HG03103 (cell line): Measurements from ENCODE around the gene PLCB1.
"Not testable (repeated sequence)": the region's sequence is repeated elsewhere in the genome, so short reads cannot be mapped to it uniquely, and the experiment has no call there.

Experiments used
- ATAC-seq: cut with Tn5 transposase; IDR thresholded peaks from one replicate; pipeline ENCODE4 v1.9.1; 2021; ENCODE audit warnings: low read depth; ENCODE audit not compliant: unreplicated experiment

Gene PLCB1

GRCh38 chr20:8788275-8788674 lies 656.2 kb downstream of the PLCB1 start:
- no peak for ATAC-seq

GRCh38 chr20:8788831-8789230 lies 656.8 kb downstream of the PLCB1 start:
- ATAC-seq = no peak

DNA sequence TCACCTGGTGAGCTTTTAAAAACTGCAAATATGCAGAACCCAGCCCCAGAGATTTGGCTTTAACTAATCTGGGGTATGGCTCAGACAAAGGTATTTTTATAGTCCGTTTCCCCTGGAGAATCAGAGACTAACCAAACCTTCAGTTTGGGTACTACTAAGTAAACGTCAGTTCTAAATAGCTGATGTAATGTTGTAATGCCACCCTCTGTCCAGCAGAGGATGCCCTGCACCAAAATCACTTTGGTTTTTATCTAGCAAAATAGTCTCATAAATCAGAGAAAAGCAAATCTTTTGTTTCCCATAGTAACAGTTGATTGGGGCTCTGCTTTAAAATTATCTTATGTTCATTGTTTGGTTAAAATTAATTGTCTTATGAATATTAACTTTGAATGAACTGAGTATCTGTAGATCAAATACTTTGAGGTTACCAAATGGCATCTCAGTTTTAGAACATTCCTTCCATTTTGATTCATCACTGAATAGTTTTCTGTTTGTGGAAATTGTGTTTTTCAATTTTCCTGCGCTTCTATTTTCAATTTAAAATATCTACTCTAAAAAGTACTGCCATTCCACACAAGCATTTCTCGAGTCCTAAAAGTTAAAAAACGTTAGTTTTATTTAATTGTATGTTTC lies 658.5 kb downstream of the PLCB1 start:
- peak; percentile 82 for ATAC-seq

GRCh38 chr20:8795404-8795803 lies 663.3 kb downstream of the PLCB1 start:
- ATAC-seq = no peak

DNA sequence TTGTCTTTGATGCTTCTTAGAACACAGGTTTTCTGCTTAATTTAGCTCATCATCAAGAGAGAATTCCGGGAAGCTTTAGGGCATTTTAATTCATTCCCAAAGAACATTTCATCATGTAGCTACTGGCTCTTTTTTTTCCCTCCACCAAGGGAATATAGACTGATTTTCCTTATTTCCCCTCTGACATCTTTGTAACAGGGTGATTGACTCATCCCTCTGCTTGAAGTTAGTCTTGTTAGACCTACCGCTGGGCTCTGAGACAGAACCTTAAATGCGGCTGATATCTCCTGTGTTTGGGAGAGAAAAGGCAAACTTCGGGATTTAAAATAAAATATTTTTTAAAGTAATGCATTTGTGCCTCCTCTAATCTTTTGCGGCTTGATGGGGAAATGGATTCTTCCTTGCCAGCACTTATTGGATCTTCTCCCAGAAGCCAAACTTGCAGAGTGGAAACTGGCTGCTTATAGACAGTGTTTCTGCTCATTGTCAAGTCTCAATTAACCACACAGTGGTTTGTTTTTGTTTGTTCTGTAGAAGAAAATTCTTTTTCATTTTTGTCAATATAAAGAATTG lies 664.1 kb downstream of the PLCB1 start:
- no peak for ATAC-seq

GRCh38 chr20:8798505-8798904 lies 666.4 kb downstream of the PLCB1 start:
- no peak for ATAC-seq

DNA sequence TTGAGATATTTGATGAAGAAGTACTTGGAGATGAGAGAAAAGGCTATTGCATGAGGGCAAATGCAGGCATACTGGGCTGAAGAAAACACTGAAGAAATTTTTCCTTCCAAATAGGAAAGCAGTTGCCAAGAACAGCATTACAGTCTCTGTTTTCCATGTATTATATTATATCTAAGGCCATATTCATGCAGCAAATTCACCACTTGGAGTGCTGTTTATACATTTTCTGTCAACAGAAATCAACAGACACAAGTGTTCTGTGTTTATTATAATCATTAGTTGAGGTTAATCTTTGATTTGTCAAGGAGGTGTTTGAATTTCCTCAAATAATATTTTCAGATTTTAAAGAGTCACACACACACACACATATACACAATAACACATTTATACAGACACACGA lies 668.0 kb downstream of the PLCB1 start:
- ATAC-seq = no peak

DNA sequence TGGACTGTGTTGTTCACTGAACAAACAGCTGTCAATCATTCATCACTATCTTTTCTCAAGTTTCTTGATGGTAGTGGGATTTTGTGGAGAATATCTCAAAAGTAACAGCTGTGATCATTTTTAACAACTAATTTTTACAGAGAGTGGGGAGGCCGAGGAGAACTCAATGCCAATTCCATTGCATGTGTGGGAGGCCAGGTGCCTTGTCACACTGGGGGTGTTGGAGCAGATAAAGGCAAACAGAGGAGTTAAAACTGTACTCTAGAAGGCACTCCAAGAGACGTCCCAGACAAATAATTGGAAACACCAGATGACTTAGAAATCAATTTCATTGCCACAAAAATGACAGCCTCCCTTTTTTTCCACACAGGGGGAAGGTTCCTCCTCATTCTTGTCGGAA lies 669.6 kb downstream of the PLCB1 start:
- no peak for ATAC-seq

DNA sequence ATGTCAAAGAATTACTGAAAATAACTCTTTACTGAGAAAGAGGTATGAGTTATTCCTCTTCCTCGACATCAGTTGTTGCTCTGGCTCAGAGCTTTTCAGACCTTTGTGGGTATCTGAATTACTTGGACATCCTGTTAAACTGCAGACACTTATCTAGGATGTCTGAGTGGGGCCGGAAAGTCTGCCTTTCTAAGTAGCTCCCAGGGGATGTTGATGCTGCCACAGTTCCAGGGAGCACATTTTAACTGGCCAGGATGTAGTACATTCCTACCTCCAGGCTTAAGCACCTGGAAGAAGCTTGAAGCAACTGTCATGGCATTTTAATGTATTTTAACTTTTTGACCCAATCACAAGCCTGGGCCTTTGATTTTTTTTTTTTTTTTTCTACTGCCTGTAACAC lies 671.0 kb downstream of the PLCB1 start:
- no peak for ATAC-seq

GRCh38 chr20:8803941-8804340 lies 671.9 kb downstream of the PLCB1 start:
- ATAC-seq = no peak

DNA sequence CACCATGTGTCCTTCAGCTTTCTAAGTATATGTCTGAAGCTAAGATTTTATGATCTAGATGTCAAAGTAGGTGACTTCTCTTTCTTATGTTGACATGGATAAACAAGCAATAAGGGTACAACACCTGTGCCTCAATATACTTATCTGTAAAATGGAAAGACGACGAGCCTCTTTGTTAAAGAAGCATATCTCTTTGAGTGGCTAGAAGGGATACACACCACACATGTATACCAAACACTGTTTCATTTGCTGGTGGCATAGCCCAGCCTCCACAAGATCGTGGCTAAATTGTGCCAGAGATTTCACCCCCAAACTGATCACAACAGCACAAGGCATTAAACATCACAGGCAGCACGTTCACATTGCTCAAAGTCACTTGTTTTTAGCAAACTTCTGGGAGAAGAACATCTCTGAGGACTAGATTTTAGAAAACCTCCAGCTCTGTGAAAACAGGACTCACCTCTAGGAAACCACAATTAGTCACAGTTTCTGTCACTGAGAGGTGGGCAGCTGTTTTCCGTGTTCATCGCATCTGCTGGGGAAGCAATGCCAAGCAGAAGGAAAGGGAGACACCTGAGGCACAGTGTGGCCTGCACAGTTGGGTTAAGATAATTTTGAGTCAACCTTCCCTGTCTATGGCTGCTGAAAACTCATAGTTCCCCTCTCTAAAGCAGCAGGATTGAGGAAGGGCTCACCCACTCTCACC lies 673.8 kb downstream of the PLCB1 start:
- no peak for ATAC-seq

DNA sequence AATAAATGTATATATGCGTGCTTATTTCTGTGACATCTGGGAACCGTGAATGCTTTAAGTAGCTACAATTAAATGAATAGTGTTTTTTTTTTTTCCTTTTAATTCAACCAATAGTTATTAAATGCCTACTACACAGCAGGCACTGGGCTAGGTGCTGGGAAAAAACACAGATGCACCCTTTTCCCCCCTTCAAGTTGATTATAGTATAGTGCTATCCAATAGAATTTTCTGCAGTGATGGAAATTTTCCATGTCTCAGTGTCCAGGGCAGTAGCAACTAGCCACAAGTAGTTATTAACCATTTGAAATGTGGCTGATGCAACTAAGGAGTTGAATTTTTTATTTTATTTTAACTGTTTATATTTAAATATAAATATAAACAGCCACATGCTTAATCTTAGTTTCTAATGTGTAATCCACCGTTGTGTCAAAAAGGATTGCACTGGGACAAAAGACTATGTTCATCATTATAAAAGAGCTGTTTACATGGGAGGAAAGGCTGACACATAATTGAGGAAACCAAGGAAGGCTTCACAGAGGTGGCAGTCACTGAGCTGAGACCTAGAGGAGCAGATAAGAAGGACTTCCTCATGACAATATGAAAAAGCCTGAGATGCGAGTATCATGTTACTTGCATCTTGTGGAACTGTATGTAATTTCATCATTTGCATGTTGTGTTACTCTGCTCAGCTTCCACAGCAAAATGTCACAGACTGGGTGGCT lies 675.6 kb downstream of the PLCB1 start:
- ATAC-seq = no peak

DNA sequence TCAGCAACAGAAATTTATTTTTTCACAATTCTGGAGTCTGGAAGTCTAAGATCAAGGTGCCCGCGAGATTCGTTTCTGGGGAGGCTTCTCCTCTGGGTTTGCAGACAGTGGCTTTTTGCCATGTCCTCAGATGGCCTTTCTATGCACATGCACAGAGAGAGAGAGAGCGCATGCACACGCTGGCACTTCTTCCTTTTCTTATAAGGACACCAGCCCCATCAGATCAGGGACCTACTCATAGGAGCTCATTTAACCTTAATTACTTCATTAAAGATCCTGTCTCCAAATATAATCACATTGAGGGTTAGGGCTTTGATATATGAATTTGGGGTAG lies 676.1 kb downstream of the PLCB1 start:
- no peak for ATAC-seq

DNA sequence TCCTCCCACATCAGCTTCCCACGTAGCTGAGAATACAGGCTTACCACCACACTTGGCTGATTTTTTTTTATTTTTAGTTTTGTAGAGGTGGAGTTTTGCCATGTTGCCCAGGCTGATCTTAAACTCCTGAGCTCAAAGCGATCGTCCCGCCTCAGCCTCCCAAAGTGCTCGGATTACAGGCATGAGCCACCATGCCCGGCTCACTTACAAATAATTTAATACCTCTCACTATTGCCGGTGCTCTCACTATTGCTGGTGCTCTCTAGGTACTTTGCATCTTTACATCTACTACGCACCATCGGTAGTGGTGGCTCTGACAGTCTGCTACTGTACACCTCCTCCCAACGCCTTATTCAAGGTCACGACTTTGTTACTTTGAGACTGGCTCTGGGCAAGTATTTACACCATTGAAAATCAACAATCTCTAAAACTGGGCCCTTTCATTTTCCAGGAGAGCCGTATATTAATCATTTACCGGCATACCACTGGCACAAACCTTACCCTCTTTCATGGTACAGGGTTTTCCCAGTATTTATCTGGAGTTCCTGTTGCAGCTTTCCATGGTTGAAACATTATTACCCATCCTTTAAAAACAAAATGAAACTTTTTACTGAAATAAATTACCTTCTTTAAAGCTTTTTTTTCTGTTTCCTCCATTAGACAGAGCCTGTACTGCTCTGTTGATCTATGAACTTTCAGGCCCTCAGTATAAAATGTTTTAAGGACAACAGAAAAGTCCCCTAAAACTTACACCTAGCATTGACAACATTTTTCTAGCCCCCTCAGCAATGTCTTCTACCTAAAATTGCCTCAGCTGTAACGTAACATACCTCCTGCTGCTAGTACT lies 677.3 kb downstream of the PLCB1 start:
- no peak for ATAC-seq

GRCh38 chr20:8811801-8812594 lies 679.9 kb downstream of the PLCB1 start:
- no peak for ATAC-seq

DNA sequence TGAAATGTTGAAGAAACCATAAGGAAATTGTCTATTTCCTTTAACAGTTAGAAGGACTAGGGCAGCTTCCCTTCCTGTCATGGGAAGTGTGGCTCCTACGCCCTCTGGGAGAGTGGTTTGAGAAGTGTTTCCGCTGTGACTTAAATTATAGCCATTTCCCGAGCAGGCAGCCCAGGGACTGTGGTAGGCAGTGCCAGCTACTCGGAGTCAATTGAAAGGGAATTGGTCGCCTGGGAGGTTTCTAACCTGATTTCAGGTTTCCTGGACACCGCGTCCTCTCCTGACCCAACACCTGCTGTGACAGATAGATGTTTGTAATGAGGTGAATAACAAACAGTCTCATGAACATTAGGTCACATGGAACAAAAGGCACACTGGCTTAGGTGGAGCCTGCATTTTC lies 680.8 kb downstream of the PLCB1 start:
- ATAC-seq = no peak

- no peak for ATAC-seq
Measured at GRCh38 chr20:8815208-8815607, 683.1 kb downstream of the PLCB1 start.

DNA sequence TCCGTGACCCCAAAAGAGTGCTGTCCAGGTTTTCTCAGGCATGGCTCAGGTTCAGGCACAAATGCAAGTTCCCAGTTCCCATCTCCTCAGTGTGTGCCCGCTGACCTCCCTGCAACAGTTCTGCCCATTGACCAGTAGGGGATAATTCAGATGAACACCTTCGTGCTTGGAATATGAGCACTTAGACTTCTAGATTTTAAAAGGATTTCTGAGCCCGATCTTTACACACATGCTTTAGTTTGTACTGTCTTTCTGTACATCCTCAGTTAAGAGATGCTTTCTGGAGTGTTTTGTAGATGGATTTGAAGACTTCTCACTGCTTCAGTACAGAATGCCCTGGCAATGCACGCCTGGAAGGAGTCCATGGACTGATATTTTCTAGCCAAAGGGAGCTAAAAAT lies 697.2 kb downstream of the PLCB1 start:
- ATAC-seq = no peak

- not testable (repeated sequence) for ATAC-seq
Measured at GRCh38 chr20:8834294-8834693, 702.2 kb downstream of the PLCB1 start.

- no peak for ATAC-seq
Measured at GRCh38 chr20:8834851-8835250, 702.8 kb downstream of the PLCB1 start.
